HG03575 (cell line): ENCODE data around the gene PLCB1.
"Not testable (repeated sequence)": the region's sequence is repeated elsewhere in the genome, so short reads cannot be mapped to it uniquely, and the experiment has no call there.

Experiments used
- ATAC-seq: cut with Tn5 transposase; IDR thresholded peaks from one replicate; pipeline ENCODE4 v1.9.1; 2021; ENCODE audit not compliant: unreplicated experiment, insufficient number of reproducible peaks, low FRiP score; ENCODE audit errors: extremely low read depth

PLCB1 gene

DNA sequence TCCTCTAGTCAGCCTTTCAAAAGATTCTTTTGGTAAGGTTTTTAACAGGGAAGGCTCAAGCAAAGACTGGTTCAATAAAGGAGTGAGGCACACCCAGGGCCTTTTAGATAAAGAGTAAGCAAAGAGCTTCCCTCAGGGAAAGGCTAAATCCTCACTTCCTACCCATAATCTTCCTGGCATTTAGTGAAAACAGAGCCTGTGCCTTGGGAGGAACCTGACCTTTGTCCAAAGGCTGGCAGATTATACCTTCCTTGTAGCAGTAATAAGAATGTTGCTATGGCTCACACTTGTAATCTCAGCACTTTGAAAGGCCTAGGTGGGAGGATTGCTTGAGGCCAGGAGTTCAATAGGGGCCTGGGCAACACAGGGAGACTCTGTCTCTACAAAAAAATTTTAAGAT lies 656.8 kb downstream of the PLCB1 start:
- ATAC-seq, result no peak

DNA sequence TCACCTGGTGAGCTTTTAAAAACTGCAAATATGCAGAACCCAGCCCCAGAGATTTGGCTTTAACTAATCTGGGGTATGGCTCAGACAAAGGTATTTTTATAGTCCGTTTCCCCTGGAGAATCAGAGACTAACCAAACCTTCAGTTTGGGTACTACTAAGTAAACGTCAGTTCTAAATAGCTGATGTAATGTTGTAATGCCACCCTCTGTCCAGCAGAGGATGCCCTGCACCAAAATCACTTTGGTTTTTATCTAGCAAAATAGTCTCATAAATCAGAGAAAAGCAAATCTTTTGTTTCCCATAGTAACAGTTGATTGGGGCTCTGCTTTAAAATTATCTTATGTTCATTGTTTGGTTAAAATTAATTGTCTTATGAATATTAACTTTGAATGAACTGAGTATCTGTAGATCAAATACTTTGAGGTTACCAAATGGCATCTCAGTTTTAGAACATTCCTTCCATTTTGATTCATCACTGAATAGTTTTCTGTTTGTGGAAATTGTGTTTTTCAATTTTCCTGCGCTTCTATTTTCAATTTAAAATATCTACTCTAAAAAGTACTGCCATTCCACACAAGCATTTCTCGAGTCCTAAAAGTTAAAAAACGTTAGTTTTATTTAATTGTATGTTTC lies 658.5 kb downstream of the PLCB1 start:
- no peak for ATAC-seq

DNA sequence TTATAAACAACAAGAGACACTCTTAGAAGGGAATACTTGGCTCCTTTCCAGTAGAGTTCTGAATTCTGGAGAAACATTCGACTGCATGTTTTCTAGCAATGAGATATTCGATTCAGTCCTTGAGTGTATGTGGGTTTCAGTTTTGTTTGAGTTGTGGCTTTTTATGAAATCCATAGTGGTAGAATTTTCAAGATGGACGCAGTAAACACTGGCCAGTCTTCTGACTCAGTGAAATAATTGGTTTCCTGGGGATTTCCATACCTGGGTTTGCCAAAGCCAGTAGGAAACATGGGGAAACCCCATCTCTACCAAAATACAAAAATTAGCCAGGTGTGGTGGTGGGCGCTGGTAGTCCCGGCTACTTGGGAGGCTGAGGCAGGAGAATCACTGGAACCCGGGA lies 663.3 kb downstream of the PLCB1 start:
- ATAC-seq, result no peak

DNA sequence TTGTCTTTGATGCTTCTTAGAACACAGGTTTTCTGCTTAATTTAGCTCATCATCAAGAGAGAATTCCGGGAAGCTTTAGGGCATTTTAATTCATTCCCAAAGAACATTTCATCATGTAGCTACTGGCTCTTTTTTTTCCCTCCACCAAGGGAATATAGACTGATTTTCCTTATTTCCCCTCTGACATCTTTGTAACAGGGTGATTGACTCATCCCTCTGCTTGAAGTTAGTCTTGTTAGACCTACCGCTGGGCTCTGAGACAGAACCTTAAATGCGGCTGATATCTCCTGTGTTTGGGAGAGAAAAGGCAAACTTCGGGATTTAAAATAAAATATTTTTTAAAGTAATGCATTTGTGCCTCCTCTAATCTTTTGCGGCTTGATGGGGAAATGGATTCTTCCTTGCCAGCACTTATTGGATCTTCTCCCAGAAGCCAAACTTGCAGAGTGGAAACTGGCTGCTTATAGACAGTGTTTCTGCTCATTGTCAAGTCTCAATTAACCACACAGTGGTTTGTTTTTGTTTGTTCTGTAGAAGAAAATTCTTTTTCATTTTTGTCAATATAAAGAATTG lies 664.1 kb downstream of the PLCB1 start:
- no peak for ATAC-seq

DNA sequence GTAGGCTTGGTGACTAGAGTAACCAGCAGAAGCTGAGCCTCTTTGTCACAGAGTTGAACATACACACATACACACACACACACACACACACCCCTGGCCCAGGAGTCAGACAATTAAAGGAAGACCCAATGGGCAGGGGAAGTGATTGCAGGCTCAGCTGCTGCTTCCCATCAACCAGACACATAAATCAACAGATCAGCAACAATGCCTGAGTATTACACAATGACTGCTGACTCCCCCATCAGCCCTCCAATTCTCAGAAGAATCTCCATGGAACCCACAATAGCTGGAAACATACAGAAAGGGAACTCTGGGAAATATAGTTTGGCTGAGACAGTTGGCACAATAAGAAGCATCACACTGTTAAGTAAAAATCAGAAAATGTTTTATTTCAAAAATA lies 666.4 kb downstream of the PLCB1 start:
- no peak for ATAC-seq

DNA sequence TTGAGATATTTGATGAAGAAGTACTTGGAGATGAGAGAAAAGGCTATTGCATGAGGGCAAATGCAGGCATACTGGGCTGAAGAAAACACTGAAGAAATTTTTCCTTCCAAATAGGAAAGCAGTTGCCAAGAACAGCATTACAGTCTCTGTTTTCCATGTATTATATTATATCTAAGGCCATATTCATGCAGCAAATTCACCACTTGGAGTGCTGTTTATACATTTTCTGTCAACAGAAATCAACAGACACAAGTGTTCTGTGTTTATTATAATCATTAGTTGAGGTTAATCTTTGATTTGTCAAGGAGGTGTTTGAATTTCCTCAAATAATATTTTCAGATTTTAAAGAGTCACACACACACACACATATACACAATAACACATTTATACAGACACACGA lies 668.0 kb downstream of the PLCB1 start:
- ATAC-seq, result no peak

DNA sequence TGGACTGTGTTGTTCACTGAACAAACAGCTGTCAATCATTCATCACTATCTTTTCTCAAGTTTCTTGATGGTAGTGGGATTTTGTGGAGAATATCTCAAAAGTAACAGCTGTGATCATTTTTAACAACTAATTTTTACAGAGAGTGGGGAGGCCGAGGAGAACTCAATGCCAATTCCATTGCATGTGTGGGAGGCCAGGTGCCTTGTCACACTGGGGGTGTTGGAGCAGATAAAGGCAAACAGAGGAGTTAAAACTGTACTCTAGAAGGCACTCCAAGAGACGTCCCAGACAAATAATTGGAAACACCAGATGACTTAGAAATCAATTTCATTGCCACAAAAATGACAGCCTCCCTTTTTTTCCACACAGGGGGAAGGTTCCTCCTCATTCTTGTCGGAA lies 669.6 kb downstream of the PLCB1 start:
- ATAC-seq, result no peak

DNA sequence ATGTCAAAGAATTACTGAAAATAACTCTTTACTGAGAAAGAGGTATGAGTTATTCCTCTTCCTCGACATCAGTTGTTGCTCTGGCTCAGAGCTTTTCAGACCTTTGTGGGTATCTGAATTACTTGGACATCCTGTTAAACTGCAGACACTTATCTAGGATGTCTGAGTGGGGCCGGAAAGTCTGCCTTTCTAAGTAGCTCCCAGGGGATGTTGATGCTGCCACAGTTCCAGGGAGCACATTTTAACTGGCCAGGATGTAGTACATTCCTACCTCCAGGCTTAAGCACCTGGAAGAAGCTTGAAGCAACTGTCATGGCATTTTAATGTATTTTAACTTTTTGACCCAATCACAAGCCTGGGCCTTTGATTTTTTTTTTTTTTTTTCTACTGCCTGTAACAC lies 671.0 kb downstream of the PLCB1 start:
- no peak for ATAC-seq

DNA sequence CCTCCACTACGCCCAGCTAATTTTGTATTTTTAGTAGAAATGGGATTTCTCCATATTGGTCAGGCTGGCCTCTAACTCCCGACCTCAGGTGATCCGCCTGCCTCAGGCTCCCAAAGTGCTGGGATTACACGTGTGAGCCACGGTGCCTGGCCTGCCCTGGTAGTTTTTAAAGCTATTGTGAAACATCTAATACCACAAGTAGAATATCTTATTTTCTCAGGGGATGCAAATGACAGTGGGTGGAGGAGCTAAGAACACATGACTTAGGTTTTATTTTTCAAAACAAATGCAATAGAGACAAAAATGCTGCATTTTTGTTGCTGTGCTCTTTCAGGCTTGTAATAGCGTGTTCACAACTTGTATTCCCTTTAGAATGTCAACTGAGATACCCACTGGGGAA lies 671.9 kb downstream of the PLCB1 start:
- no peak for ATAC-seq

DNA sequence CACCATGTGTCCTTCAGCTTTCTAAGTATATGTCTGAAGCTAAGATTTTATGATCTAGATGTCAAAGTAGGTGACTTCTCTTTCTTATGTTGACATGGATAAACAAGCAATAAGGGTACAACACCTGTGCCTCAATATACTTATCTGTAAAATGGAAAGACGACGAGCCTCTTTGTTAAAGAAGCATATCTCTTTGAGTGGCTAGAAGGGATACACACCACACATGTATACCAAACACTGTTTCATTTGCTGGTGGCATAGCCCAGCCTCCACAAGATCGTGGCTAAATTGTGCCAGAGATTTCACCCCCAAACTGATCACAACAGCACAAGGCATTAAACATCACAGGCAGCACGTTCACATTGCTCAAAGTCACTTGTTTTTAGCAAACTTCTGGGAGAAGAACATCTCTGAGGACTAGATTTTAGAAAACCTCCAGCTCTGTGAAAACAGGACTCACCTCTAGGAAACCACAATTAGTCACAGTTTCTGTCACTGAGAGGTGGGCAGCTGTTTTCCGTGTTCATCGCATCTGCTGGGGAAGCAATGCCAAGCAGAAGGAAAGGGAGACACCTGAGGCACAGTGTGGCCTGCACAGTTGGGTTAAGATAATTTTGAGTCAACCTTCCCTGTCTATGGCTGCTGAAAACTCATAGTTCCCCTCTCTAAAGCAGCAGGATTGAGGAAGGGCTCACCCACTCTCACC lies 673.8 kb downstream of the PLCB1 start:
- no peak for ATAC-seq

DNA sequence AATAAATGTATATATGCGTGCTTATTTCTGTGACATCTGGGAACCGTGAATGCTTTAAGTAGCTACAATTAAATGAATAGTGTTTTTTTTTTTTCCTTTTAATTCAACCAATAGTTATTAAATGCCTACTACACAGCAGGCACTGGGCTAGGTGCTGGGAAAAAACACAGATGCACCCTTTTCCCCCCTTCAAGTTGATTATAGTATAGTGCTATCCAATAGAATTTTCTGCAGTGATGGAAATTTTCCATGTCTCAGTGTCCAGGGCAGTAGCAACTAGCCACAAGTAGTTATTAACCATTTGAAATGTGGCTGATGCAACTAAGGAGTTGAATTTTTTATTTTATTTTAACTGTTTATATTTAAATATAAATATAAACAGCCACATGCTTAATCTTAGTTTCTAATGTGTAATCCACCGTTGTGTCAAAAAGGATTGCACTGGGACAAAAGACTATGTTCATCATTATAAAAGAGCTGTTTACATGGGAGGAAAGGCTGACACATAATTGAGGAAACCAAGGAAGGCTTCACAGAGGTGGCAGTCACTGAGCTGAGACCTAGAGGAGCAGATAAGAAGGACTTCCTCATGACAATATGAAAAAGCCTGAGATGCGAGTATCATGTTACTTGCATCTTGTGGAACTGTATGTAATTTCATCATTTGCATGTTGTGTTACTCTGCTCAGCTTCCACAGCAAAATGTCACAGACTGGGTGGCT lies 675.6 kb downstream of the PLCB1 start:
- no peak for ATAC-seq

DNA sequence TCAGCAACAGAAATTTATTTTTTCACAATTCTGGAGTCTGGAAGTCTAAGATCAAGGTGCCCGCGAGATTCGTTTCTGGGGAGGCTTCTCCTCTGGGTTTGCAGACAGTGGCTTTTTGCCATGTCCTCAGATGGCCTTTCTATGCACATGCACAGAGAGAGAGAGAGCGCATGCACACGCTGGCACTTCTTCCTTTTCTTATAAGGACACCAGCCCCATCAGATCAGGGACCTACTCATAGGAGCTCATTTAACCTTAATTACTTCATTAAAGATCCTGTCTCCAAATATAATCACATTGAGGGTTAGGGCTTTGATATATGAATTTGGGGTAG lies 676.1 kb downstream of the PLCB1 start:
- ATAC-seq, result no peak

DNA sequence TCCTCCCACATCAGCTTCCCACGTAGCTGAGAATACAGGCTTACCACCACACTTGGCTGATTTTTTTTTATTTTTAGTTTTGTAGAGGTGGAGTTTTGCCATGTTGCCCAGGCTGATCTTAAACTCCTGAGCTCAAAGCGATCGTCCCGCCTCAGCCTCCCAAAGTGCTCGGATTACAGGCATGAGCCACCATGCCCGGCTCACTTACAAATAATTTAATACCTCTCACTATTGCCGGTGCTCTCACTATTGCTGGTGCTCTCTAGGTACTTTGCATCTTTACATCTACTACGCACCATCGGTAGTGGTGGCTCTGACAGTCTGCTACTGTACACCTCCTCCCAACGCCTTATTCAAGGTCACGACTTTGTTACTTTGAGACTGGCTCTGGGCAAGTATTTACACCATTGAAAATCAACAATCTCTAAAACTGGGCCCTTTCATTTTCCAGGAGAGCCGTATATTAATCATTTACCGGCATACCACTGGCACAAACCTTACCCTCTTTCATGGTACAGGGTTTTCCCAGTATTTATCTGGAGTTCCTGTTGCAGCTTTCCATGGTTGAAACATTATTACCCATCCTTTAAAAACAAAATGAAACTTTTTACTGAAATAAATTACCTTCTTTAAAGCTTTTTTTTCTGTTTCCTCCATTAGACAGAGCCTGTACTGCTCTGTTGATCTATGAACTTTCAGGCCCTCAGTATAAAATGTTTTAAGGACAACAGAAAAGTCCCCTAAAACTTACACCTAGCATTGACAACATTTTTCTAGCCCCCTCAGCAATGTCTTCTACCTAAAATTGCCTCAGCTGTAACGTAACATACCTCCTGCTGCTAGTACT lies 677.3 kb downstream of the PLCB1 start:
- ATAC-seq, result no peak

DNA sequence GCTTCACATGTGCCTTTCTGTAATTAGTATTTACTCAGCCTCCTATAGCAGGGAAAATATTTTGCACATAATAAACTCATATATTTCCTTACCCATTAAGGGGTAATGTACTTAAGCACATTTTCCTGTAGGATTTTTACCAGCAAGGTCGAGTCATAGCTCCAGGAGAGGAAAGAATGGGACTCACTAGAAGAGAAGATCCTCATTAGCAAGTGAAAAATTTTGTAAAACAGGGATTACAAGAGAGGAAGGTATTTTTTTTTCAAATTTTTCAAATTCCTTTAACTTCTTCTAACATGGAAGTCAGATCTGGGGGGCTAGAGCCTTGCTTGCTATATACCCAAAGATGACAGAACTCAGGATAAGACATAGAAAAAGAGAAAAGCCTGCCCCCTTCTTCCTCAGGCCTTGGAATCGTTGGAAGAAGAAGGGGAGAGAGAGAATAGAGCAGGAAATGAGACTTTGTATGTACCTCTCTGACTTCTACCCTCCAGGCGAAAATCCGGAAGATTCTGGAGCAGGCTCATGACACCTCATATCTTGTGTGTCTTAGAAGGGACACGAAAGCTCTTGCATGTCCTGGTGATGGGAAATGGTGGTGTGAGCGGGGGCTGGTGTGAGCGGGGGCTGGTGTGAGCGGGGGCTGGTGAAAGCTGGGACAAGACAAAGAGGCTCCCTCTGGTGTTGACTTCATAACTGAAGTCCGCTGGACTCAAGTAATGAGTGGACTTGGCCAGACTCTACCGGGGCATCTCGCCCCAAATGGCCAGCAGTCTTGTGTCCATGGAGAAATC lies 679.9 kb downstream of the PLCB1 start:
- ATAC-seq, result no peak

DNA sequence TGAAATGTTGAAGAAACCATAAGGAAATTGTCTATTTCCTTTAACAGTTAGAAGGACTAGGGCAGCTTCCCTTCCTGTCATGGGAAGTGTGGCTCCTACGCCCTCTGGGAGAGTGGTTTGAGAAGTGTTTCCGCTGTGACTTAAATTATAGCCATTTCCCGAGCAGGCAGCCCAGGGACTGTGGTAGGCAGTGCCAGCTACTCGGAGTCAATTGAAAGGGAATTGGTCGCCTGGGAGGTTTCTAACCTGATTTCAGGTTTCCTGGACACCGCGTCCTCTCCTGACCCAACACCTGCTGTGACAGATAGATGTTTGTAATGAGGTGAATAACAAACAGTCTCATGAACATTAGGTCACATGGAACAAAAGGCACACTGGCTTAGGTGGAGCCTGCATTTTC lies 680.8 kb downstream of the PLCB1 start:
- ATAC-seq, result no peak

DNA sequence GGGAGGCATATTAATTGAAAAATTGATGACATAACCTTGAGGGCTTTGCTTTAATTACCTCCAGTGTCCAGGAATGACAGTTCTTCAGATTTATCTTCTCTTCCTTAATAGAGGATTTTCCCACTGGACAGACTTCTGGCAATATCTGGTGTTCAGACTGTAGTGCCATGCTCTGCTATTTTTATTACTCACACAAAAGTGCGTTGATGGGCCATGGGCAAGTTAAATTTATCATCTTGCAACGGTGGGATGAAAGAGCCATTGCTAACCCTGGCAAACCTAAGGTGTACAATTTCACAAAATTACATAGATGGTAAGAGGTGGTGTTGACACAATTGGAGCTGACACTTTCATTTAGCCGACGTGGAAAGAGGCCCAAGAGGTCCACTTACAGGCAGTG lies 683.1 kb downstream of the PLCB1 start:
- ATAC-seq, result no peak

DNA sequence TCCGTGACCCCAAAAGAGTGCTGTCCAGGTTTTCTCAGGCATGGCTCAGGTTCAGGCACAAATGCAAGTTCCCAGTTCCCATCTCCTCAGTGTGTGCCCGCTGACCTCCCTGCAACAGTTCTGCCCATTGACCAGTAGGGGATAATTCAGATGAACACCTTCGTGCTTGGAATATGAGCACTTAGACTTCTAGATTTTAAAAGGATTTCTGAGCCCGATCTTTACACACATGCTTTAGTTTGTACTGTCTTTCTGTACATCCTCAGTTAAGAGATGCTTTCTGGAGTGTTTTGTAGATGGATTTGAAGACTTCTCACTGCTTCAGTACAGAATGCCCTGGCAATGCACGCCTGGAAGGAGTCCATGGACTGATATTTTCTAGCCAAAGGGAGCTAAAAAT lies 697.2 kb downstream of the PLCB1 start:
- no peak for ATAC-seq

DNA sequence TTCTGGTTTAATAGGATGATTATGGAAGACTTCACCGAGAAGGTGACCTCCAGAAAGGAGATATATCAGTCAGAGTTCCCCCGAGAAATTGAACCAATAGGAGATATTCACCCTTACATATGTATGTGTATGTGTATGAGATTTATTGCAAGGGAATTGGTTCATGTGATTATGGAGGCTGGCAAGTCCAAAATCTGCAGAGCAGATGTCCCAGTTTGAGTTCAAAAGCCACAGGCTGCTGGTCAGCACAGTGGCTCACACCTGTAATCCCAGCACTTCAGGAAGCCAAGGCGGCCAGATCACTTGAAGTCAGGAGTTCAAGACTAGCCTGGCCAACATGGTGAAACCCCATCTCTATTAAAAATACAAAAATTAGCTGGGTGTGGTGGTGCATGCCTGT lies 702.2 kb downstream of the PLCB1 start:
- not testable (repeated sequence) for ATAC-seq

DNA sequence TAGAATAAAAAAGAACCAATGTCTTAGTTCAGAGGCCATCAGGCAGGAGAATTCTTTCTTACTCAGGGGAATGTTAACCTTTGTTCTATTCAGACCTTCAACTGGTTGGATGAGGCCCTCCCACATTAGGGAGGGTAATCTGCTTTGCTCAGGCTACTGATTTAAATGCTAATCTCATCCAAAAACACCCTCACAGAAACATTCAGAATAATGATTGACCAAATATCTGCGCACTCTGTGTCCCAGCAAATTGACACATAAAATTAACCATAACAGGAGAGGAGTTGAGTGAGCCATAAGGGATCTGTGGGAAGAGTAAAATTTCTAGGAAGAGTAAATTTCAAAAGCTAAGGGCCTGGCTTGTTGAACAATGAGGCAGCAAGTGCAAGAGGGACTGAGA lies 702.8 kb downstream of the PLCB1 start:
- no peak for ATAC-seq
